Fibroblast of skin of right quadriceps (primary cell): ENCODE measurements around the gene ARL5A.
A peak's percentile ranks its signal among the peaks of the same experiment; 100 is the strongest.

Experiments used
- DNase-seq: peaks from one replicate; pipeline ENCODE4 v3.0.0-alpha.2; 2013

ARL5A gene

DNA sequence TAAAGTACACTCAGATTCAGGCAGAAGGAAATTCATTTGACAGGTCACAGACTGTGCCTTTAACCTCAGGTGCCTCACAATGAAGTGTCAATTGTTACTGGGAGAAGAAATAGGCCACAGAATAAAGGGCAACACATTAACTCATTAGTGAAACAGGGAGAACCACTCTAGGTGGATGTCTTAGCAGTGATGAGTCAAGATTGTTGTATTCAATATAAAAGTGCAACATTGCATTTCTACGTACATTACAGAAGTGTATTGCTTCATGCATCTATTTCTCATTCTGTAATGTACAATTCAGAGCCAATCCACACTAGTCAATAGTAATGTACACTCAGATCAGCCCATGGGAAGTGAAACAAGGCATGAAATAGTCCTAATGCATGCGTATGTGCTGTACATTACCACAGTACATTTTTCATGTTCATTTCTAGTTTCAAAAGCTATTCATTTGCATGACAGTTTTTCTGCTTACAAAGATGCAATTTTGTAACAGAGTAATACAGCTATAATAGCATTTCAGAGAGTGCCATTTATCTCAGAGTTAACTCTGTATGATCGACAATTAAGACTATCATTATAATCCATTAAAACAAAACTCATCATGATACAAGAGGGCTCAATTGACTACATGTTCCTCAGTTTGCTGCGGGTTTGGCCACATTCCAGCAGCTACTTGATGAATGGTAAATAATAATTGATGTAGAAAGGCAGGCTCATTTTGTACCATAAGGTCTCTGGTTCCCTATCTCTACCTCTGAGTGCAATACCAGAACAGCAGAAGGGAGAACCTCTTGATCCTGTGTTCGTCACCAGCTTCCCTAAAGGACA is 12.2 kb upstream of the ARL5A start:
- DNase-seq: no peak

DNA sequence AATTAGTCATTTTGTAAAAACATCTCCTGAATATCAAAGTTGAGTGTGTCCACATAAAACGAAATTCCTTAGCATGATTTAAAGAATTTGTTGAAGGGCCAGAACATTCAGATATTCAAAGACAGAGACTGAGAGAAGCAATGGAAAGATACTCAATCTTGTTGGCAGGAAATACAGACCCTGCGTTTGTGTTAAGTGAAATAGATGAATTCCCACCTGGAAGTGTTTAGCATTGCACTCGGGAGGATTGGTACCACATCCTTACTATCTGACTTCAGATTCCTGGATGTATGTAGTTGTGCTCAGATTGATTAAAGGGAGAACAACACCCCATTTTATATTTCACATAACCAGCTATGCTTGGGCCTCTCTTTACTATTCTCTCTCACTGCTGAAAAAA is 9.7 kb upstream of the ARL5A start:
- no peak for DNase-seq

DNA sequence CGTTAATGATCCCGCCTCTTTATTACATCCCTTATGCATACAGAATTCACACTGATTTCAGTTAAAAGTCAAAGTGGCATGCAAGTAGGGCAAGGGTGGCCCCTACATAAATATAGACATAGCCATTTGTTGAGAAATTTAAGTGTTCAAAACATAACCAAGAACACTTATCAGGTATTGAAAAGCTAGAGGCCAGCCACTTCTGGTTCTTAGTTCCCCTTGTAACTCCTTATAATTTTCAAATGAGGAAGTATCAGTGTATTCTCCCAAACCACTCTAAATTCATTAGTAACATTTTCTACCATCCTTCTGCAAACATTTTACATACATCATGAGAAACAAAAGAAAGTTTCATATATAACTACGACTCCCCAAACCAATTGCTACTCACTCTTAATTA is 5.8 kb upstream of the ARL5A start:
- no peak for DNase-seq

DNA sequence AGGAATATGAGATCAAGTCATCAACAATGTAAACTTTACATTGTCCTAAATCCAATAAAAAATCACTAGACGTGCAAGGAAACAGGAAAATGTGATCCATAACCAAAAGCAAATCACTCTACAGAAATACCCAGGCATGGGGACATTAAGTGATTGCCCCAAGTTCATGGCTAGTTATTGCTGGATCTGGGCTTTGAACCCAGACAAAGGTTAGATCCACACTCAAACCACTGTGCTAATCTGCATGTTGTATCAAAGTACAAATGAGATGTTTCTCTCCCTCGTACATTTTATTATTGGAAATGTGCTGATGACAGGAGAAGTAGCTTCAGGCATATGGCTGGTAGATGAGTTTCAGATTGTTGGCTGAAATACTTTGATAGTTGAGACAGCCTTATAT is 2.7 kb upstream of the ARL5A start:
- no peak for DNase-seq

DNA sequence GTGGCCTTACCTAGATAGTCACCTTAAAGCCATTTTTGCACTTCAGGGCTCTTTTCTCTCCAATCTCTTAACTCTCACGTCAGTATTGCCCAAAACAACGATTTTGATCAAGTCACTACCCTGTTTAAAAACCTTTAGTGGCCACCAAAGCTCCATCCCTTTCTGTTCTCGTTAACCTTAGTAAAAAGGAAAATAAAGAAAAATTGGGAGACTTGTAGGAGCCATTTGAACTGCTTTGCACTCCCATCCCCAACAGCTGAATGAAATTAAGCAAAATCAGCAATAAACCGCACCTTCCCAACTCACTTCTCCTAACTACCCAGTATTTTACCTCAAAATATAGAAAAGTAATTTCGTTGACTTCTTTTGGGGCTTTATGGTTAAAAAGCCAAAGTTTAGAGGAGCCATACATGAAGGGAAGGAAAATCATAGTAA is 686 bp upstream of the ARL5A start:
- DNase-seq: no peak

DNA sequence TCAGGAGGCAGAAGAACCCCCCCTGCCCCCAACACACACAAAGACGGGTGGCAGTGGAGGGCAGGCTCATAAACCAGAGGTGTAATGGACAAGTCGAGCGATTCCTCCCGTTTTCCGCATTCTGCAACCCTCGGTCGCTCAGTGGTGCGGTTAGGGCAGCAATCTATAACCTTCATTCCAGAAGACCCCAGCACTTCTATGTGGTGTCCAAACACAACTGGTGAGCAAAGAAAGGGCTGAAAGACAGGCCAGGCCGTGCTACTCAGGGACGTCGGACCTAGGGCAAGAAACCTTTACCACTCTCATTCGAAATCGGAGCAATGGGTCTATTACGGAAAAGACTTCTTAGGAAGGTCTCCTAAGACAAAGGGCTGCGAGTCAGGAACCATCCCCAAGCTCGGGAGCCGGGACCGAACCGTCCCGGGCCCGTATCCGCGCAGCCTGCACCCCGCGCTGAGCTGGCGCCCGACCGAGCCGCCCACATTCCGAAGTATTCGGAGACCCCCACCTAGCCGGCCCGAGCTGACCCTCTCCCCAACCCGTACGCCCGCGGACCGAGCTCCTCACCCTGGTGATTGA is 568 bp downstream of the ARL5A start:
- peak; percentile 17 for DNase-seq

DNA sequence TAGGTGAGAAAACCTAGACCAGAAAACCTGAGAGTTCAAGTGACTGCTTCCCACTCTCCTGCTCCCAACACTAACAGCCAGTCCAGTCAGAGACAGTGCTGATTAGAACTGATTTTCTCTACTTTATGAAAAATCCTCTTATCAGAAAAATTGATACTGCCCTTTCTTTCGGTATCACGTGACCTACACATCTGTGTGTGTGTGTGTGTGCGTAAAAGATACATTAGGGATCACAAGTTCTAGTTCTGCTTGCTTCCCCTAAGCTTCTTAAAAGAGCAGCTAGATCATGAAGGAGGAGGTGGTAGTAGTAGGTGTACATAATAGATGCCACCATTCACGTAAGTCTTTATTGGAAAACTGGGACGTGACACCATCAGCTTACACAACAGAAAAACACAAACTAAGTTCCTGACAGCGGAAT is 1.5 kb downstream of the ARL5A start:
- DNase-seq: no peak

DNA sequence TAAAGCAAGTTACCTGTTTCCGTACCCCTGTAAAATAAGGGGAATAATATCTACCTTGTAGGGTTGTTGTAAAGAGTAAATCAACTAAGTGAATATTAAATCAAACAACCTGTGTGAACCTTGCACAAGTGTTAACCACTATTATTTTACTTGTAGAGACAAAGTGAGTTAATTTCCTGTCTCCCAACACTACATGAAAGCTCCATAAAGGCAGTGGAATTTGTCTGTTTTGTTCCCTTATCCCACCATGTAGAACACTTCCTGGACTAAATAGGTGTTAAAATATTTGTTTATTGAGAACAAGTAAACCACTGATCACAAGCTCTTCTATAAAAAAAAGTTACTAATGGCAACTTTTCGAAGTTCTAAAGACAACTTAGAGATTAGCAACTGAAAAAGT is 3.3 kb downstream of the ARL5A start:
- DNase-seq: no peak

DNA sequence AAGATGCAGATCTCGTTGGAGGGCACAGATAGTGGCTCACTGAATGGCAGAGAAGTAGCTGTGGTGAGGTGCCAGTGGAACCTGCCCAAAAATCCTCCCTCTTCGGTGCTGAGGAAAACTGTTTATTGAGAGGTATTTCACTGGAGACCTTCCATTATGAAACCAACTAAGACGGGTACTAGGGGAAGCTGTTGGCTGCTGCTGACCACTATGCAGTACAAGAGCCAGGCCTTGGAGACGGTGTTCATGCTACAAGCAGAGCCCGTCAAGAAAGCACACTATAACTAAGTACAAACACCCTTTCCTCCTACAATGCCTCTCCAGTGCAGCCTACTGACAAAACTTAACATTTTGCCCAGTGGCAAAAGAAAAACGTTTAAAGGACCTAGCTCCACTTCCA is 4.6 kb downstream of the ARL5A start:
- no peak for DNase-seq

DNA sequence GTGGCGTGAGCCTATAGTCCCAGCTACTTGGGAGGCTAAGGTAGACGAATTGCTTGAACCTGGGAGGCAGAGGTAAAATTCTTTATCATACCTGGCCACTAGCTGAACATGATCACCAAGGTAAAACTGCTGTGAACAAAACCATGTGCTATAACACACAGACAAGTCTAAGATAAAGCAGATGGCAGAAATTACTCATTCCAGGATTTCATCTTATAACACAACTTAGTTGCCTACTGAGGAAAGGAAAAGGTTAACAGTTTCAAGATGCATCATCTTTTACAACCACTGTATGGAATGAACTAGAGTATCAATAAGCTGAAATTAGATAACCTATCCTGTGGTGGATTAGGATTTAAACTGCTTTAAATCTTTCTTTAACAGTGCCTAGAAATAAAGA is 8.3 kb downstream of the ARL5A start:
- DNase-seq: no peak

DNA sequence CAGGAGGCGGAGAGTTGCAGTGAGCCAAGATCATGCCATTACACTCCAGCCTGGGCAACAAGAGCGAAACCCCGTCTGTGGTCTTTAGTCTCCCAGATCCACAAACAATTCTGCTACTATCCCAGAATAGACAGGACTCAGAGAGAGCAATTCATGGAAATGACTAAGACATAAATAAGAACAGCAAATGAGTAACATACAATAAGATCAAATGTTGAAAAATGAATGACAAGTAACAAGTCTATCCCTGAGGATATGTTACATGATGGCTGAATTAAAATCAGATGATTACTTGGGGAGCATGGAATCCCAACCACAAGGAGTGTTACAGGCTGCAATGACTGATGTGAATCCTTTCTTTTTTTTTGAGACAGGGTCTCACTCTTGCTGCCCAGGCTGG is 10.3 kb downstream of the ARL5A start:
- no peak for DNase-seq

DNA sequence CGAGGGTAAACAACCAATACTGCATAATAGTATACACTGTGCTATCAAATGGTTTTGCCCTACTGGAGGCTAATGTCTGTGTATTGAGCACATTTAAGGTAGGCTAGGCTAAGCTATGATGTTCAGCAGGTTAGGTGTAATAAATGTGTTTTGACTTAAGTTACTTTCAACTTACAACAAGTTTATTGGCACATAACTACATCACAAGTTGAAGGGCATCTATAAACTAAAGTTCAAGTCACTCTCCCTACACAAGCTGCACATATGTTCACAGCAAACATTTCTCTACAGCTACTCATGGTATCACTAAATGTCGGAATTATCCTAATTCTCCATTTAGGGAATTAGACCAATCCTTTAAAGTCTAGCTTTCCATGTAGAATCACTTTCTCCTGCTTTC is 11.4 kb downstream of the ARL5A start:
- no peak for DNase-seq

DNA sequence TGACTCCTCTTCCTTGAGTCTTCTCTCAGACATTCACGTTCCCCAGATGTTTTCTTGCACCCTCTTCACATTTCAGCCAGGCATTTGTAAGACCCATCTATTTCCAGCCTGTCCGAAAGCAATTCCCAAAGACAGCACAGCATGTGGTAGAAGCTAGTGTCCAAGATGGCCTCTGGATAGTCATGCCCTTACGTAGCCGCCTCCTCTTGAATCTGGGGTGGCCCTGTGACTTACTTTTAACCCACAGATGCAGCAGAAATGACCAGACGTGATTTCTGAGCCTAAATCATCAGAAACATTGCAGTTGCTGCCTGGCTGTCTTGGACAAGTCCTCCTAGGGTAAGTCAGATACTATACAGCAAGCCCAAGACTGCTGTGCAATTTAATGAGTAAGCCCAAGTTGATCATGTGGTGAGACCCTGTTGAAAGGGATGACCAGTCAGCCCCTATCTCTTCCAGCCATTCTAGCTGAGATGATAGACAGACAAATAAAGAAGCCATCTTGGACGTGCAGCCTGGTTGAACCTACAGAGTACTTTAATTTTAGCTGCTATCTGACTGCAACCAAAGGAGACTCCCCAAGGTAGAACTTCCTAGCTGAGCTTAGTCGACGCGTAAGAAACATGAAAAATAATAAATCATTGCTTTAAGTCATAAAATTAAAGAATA is 12.3 kb downstream of the ARL5A start:
- no peak for DNase-seq

DNA sequence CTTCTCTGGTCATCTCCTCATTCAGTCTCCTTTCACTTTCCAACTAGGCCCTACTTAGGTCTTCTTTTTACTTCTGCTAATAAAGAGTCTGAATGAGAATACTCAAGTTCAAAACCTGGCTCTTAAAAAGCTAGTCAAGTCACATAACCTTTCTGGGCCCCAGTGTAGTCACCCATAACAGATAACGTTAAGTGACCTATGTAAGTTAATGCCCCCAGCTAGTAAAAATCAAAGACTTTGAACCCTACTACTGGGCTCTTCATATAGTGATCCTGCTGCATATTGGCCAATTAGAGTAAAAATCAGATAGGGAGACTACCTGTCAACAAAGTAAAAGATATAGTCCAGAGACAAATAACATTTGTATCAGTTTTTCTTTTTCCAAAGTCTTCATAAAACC is 17.7 kb downstream of the ARL5A start:
- no peak for DNase-seq

DNA sequence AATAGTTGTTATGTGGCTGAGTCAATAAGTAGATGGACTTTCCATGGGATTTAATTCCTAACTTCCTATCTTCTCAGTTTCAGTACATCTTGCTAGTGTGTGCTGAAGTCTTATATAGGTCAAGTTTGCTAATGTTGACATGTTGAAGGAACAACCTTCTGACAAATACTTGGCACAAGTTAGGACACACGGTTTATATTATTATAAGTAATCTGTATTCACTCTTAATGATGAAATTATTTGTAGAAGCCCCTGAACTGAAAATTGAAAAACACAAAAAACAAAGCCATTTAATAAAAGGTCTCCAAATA is 19.2 kb downstream of the ARL5A start:
- DNase-seq: no peak

DNA sequence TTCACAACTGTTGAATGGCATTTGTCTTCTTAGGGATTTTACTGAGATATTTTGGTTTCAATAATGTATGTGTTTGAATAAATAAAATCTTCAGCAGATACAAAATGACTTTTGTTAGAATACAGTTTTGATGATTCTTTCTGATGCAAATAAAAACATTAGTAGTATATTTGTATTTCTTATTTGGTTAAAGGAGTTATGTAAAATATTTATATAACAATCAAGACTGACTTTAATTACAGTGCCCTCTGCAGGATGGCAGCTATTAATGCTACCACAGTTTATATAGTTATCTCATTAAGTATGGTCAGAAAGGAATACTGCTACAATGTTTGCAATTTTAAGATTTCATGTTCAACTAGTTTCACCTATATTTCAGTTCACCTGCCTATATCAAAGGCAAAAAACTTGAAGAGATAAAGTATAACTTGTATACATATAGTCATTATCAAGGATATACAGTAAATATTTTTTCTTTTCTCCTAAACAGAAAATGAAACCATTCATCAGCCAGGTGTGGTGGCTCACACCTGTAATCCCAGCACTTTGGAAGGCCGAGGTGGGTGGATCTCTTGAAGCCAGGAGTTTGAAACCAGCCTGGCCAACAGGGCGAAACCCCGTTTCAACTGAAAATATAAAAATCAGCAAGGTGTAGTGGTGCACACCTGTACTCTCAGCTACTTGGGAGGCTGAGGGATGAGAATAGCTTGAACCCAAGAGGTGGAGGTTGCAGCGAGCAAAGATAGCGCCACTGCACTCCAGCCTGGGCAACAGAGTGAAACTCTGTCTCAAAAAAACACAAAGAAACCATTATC is 19.8 kb downstream of the ARL5A start:
- peak; percentile 18 for DNase-seq

DNA sequence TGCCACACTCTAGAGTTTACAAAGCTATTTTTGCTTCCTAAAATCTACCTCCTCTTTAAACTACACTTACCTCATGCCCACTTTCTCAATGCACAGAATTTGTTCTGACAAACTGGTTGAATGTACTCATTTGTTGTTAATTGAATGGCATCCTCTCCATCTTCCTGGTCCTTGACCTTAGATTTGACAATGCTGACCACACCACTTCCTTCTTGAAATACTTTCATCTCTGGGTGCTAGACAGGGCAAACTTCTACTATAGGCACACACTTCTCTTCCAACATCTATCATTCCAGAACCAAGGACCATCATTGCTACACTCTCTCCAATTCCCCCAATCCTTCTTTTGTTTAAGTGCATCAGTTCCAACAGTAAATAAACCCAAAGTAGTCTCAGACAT is 22.3 kb downstream of the ARL5A start:
- DNase-seq: no peak

DNA sequence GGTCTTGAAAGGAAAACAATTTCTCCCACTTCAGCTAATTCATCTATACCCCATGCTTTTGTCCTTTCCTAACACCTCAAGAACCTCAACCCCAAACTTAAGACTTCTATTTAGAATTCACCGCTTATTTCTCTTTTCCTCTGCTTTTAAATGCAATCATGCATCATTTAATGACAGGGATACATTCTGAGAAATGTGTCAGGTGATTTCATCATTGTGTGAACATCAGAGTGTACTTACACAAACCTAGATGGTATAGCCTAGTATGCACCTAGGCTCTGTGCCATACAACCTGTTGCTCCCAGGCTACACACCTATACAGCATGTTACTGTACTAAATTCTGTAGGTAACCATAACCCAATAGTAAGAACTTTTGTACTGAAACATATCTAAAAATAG is 22.9 kb downstream of the ARL5A start:
- no peak for DNase-seq

DNA sequence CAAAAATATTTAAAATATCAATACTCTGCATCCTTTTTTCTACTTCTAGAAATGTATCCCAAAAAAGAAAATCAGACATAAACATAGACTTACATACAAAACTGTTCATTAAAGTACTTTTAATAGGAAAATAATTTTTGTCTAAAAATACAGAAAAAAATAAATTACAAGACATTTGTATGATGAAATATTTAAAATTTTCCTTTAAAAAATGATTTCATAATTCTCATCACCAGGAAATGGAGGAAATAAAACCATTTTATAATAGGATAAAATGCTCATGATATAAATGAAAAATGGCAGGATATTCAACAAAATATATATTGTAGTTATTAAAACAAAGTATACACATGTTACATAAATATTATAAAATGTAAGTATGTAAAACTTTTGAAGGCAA is 24.4 kb downstream of the ARL5A start:
- DNase-seq: no peak

DNA sequence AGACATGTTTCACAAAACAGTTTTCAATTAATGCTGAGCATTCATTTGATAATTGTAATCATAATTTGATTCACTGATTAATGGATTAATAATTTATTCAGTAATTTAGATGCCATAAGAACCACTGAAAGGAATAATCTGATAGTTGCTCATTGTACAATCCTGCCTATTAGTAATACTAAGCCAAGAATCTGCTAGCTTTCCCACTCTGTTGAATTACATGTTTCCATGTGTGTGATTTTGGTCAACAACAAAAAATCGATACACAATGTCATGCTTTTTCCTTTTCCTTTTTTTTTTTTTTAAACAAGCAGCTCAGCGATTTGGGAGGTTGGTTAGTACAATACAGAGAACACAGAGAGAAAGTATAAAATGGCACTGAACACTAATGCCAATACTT is 25.9 kb downstream of the ARL5A start:
- no peak for DNase-seq

DNA sequence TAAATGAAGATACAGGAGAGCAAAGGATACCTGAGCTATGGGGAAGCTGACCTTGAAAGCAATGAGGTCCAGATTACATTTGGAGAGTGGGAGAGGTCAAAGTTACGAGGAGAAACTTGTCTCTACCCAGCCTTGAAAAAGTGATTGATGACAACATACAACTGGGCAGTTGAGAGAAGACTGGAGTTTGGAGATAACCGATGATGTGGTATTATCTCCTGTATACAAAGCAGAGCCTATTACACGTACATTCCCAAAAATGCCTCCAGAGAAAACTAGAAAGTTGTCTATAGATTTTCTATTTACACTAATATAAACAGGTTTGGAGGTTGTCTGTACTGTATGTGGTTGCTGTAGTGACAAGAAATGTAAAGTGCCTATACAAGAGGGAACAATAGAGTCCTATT is 28.3 kb downstream of the ARL5A start:
- DNase-seq: no peak

DNA sequence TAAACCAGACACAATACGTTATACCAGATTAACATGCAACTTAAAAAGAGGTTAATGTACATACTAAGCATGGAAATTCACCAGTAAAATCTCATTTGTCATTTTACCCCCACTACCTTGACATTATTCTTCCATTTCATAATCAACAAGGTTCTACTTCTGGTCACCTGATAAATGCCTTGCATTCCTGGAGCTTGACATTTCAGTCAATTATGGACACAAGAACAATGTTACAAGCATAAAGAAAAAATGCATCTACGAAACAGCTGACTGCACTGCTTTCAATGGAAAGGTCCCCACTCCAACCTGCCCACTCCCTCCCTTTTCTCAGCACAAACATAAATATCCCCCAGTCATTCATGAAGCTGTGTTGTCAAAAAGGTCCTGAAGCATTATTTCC is 31.4 kb downstream of the ARL5A start:
- no peak for DNase-seq

DNA sequence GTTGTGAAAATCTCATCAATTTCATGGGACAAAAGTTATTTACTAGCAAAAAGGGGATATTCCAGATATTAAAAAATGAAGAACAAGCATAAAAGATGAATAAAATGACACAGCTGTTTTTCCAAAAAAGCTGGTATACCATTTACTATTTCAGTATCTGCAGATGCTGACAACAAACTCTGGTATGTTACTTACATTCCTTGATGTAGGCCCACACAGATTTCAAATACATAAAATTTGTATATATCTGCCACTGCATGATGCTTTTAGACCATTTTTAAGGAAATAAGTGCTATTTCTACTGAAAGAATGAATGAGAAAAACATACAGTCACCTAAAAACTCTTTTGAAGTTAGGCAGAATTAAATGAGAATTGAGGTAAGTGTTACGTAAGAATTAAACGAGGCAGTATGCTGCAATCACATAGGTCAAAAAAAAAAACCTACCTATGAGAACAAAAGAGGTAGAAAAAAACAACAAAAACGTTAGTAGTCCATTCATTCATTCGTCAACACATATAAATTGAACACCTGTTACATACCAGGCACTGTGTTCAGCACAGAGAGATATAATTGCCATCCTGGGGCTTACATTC is 32.5 kb downstream of the ARL5A start:
- peak; percentile 3 for DNase-seq
